ENCODE measurements around the gene C17orf75.

GRCh38 chr17:32356378-32356743 lies 14.4 kb upstream of the C17orf75 start:
- no peak for TF ChIP-seq CTCF (IDR thresholded peaks at IDR 0.05; ENCODE audit: low read length)
- TF ChIP-seq EZH2 (IDR thresholded peaks at IDR 0.05; ENCODE audit: borderline replicate concordance, low read length) = no peak
